HepG2 (cell line): ENCODE data around the gene CRTC2. TPM values are rescaled to one million over a fixed set of nuclear protein-coding genes. Genes with fewer than 3 reads are reported as not detected.

Source experiments
- FOXJ3 ChIP-seq: sonication (generic); formaldehyde crosslinking; IDR thresholded peaks from 2 replicates; pipeline ENCODE4 v1.4.0; 2020; ENCODE audit warnings: missing genetic modification reagents, mild to moderate bottlenecking, borderline replicate concordance
- HNRNPL ChIP-seq: fragments of 200-400 bp; formaldehyde crosslinking; IDR thresholded peaks from 2 replicates; pipeline ENCODE4 v1.6.1; 2017; ENCODE audit warnings: mild to moderate bottlenecking, low read depth, low read length
- NCOA1 ChIP-seq: sonication (generic); formaldehyde crosslinking; IDR thresholded peaks from 2 replicates; pipeline ENCODE4 v1.9.0; 2021; ENCODE audit warnings: missing genetic modification reagents
- PRDM15 ChIP-seq: sonication (generic); formaldehyde crosslinking; IDR thresholded peaks from 2 replicates; pipeline ENCODE4 v1.4.0; 2020; ENCODE audit warnings: missing genetic modification reagents
- RBAK ChIP-seq: sonication (generic); formaldehyde crosslinking; IDR thresholded peaks from 2 replicates; pipeline ENCODE4 v1.5.1; 2020; ENCODE audit warnings: mild to moderate bottlenecking, missing genetic modification reagents
- SAP130 ChIP-seq: IDR thresholded peaks from 2 replicates; pipeline ENCODE4 v1.6.1; 2016; ENCODE audit warnings: low read depth
- TOE1 ChIP-seq: sonication (generic); formaldehyde crosslinking; IDR thresholded peaks from 2 replicates; pipeline ENCODE4 v1.4.0; 2020; ENCODE audit warnings: mild to moderate bottlenecking, missing genetic modification reagents
- ZFP36L2 ChIP-seq: sonication (generic); formaldehyde crosslinking; IDR thresholded peaks from 2 replicates; pipeline ENCODE4 v1.4.0; 2020; ENCODE audit warnings: missing genetic modification reagents
- ZNF142 ChIP-seq: sonication (generic); formaldehyde crosslinking; IDR thresholded peaks from 2 replicates; pipeline ENCODE4 v1.4.0; 2020; ENCODE audit warnings: missing genetic modification reagents
- ZNF264 ChIP-seq: sonication (generic); formaldehyde crosslinking; IDR thresholded peaks from 2 replicates; pipeline ENCODE4 v1.4.0; 2020; ENCODE audit warnings: missing genetic modification reagents
- ZNF367 ChIP-seq: sonication (generic); formaldehyde crosslinking; IDR thresholded peaks from 2 replicates; pipeline ENCODE4 v1.4.0; 2020; ENCODE audit warnings: missing genetic modification reagents, borderline replicate concordance
- ZNF552 ChIP-seq: sonication (generic); formaldehyde crosslinking; IDR thresholded peaks from 2 replicates; pipeline ENCODE4 v1.9.0; 2022; ENCODE audit warnings: missing genetic modification reagents, mild to moderate bottlenecking, borderline replicate concordance
- ZNF781 ChIP-seq: sonication (generic); formaldehyde crosslinking; IDR thresholded peaks from 2 replicates; pipeline ENCODE4 v1.5.1; 2020; ENCODE audit warnings: borderline replicate concordance, mild to moderate bottlenecking, missing genetic modification reagents; ENCODE audit errors: not compliant biosample characterization
- ZNF83 ChIP-seq: sonication (generic); formaldehyde crosslinking; IDR thresholded peaks from 2 replicates; pipeline ENCODE4 v1.4.0; 2020; ENCODE audit warnings: missing genetic modification reagents, mild to moderate bottlenecking, borderline replicate concordance
- polyA plus RNA-seq, 8 experiments: library from polyadenylated mRNA; depleted of rRNA in 3 of 8; stranded (reverse) in 7 of 8; unstranded in 1 of 8; fragments of >200 nt; fragmentation: Illumina TruSeq in 4 of 8; extraction: Trizol in 4 of 8; gene quantifications; 2 replicates each; pipeline versions ENCODE4 v1.2.1 to v1.2.3, GENCODE V29; 2011 to 2016; ENCODE audit warnings: low read depth in 4 of 8, missing spikeins in 1 of 8, mixed read lengths in 1 of 8; ENCODE audit not compliant: insufficient read depth in 1 of 8
- total RNA-seq, 5 experiments: library from RNA; depleted of rRNA; stranded (reverse); fragments of >200 nt; fragmentation: Illumina TruSeq; extraction: Trizol; gene quantifications; 2 replicates each; pipeline ENCODE4 v1.2.3, GENCODE V29; 2016; ENCODE audit warnings: low read depth in 1 of 5
- TF ChIP-seq, protein P1 (sequence below): sonication (generic); formaldehyde crosslinking; IDR thresholded peaks from 2 replicates; pipeline ENCODE4 v1.5.0; 2020; ENCODE audit warnings: mild to moderate bottlenecking, missing genetic modification reagents

CRTC2 gene
- total and polyA plus RNA-seq, 2 of the 13 experiments (the other 11 are each of a cell fraction or from before 2014, with no cell fraction given), result 6.1 to 26.7 TPM

DNA sequence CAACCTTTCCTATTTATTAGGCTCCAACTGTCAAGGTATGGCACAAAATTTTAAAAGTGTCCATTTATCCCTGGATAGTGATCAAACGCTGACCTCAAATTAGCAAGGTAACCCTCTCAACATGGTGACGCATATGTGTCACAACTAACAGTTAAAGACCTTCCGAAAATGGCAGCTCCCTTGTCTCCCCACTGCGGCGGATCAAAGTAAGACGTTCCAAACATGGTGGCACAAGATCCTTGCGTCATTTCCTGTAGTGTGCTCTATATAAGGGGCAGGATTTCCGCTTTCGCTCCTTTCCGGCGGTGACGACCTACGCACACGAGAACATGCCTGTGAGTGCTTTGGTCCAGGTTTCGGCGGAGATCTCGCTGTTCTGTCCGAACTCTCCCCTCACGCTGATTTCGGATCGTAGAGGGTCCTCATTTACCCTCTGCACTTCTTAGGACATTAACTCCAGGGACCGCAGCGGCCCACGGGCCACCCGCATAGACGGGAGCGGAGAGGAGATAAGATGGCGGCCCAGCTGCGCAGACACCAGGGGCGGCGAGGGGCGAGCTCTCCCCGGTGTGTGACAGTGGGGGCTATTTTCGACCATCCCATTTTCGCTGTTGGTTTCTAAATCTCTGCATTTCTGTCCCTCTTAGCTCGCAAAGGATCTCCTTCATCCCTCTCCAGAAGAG, 32.2 kb upstream of the CRTC2 start, which contains the start of gene RPS27 (continued):
- TF ChIP-seq ZNF142 (peak; percentile 80; the same call in 1 of the 2 replicates), SAP130 (CRISPR knock-in tag) (peak; percentile 97), ZNF781 (CRISPR knock-in tag) (peak; percentile 67), FOXJ3 (CRISPR knock-in tag) (peak; percentile 52; the same call in 1 of the 2 replicates), ZNF83 (CRISPR knock-in tag) (no peak), PRDM15 (CRISPR knock-in tag) (no peak), ZNF264 (CRISPR knock-in tag) (0 out of 2 replicates have a peak, but pooled peaks have one; percentile 55), HNRNPL (no peak), ZFP36L2 (CRISPR knock-in tag) (0 out of 2 replicates have a peak, but pooled peaks have one; percentile 72), ZNF552 (CRISPR knock-in tag) (no peak), TOE1 (CRISPR knock-in tag) (no peak), RBAK (CRISPR knock-in tag) (no peak), ZNF367 (no peak), NCOA1 (no peak)
- TF ChIP-seq, protein P1, sequence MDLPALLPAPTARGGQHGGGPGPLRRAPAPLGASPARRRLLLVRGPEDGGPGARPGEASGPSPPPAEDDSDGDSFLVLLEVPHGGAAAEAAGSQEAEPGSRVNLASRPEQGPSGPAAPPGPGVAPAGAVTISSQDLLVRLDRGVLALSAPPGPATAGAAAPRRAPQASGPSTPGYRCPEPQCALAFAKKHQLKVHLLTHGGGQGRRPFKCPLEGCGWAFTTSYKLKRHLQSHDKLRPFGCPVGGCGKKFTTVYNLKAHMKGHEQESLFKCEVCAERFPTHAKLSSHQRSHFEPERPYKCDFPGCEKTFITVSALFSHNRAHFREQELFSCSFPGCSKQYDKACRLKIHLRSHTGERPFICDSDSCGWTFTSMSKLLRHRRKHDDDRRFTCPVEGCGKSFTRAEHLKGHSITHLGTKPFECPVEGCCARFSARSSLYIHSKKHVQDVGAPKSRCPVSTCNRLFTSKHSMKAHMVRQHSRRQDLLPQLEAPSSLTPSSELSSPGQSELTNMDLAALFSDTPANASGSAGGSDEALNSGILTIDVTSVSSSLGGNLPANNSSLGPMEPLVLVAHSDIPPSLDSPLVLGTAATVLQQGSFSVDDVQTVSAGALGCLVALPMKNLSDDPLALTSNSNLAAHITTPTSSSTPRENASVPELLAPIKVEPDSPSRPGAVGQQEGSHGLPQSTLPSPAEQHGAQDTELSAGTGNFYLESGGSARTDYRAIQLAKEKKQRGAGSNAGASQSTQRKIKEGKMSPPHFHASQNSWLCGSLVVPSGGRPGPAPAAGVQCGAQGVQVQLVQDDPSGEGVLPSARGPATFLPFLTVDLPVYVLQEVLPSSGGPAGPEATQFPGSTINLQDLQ (CRISPR knock-in tag), result 0 out of 2 replicates have a peak, but pooled peaks have one; percentile 31
